OCI-LY1 (cell line): Measurements from ENCODE around the gene SLC5A12.

Experiments
- H2AFZ ChIP-seq: fragments of 200-600 bp; sonication (generic), shearing (Covaris generic); 2 replicates; pipeline ENCODE4 v1.6.0; 2014; ENCODE audit warnings: antibody characterized with exemption, mild to moderate bottlenecking, low read length
- H3F3A ChIP-seq: fragments of 200-600 bp; sonication (generic), shearing (Covaris generic); 2 replicates; pipeline ENCODE4 v1.6.0; 2014; ENCODE audit warnings: mild to moderate bottlenecking, antibody characterized with exemption, low read length, moderate library complexity; ENCODE audit not compliant: insufficient read depth
- H3K27ac ChIP-seq: fragments of 200-600 bp; sonication (generic); 2 replicates; pipeline ENCODE4 v1.5.1; 2014; ENCODE audit warnings: low read length, mixed run types, mild to moderate bottlenecking, low read depth; ENCODE audit not compliant: poor library complexity, severe bottlenecking
- H3K27me3 ChIP-seq: fragments of 200-600 bp; sonication (generic); 2 replicates; pipeline ENCODE4 v1.6.0; 2014; ENCODE audit warnings: antibody characterized with exemption, mild to moderate bottlenecking, low read length, moderate library complexity; ENCODE audit not compliant: insufficient read depth
- H3K36me3 ChIP-seq: fragments of 200-600 bp; sonication (generic); 2 replicates; pipeline ENCODE4 v1.6.1; 2014; ENCODE audit warnings: mild to moderate bottlenecking, antibody characterized with exemption, low read length, moderate library complexity, mixed read lengths; ENCODE audit not compliant: insufficient read depth
- H3K4me1 ChIP-seq: fragments of 200-600 bp; sonication (generic); 2 replicates; pipeline ENCODE4 v1.5.1; 2014; ENCODE audit warnings: mild to moderate bottlenecking, low read length, moderate library complexity; ENCODE audit not compliant: insufficient read depth, severe bottlenecking
- H3K4me2 ChIP-seq: fragments of 200-600 bp; sonication (generic), shearing (Covaris generic); 2 replicates; pipeline ENCODE4 v1.6.1; 2014; ENCODE audit warnings: low read length
- H3K4me3 ChIP-seq: fragments of 200-600 bp; sonication (generic); 2 replicates; pipeline ENCODE4 v1.5.1; 2014; ENCODE audit warnings: low read length, low read depth, mild to moderate bottlenecking, mixed read lengths; ENCODE audit not compliant: poor library complexity, severe bottlenecking
- H3K79me2 ChIP-seq: fragments of 200-600 bp; shearing (Covaris generic); 2 replicates; pipeline ENCODE4 v1.6.1; 2016; ENCODE audit warnings: mixed run types, low read length, mixed read lengths; ENCODE audit not compliant: insufficient read depth
- H3K9ac ChIP-seq: fragments of 200-600 bp; sonication (generic), shearing (Covaris generic); 2 replicates; pipeline ENCODE4 v1.6.1; 2014; ENCODE audit warnings: mild to moderate bottlenecking, low read length, mixed read lengths
- H3K9me2 ChIP-seq: fragments of 200-600 bp; sonication (generic), shearing (Covaris generic); 2 replicates; pipeline ENCODE4 v1.6.1; 2014; ENCODE audit warnings: low read depth, mild to moderate bottlenecking, low read length, mixed read lengths
- H3K9me3 ChIP-seq: fragments of 200-600 bp; shearing (Covaris generic); 2 replicates; pipeline ENCODE4 v1.6.1; 2014; ENCODE audit warnings: low read length, mixed read lengths
- H4K20me1 ChIP-seq: fragments of 200-600 bp; sonication (generic), shearing (Covaris generic); 2 replicates; pipeline ENCODE4 v1.6.0; 2016; ENCODE audit warnings: mild to moderate bottlenecking, low read length; ENCODE audit not compliant: insufficient read depth
- EZH2 ChIP-seq: fragments of 200-600 bp; sonication (generic), shearing (Covaris generic); IDR thresholded peaks from 2 replicates; pipeline ENCODE4 v1.8.0; 2017; ENCODE audit warnings: borderline replicate concordance, mixed run types, mild to moderate bottlenecking, antibody characterized with exemption, low read length, moderate library complexity, mixed read lengths
- TF ChIP-seq, protein P1 (sequence below): fragments of 200-600 bp; sonication (generic), shearing (Covaris generic); IDR thresholded peaks from 2 replicates; pipeline ENCODE4 v1.5.1; 2017; ENCODE audit warnings: mild to moderate bottlenecking, antibody characterized with exemption, low read length, moderate library complexity, mixed read lengths

SLC5A12 gene

DNA sequence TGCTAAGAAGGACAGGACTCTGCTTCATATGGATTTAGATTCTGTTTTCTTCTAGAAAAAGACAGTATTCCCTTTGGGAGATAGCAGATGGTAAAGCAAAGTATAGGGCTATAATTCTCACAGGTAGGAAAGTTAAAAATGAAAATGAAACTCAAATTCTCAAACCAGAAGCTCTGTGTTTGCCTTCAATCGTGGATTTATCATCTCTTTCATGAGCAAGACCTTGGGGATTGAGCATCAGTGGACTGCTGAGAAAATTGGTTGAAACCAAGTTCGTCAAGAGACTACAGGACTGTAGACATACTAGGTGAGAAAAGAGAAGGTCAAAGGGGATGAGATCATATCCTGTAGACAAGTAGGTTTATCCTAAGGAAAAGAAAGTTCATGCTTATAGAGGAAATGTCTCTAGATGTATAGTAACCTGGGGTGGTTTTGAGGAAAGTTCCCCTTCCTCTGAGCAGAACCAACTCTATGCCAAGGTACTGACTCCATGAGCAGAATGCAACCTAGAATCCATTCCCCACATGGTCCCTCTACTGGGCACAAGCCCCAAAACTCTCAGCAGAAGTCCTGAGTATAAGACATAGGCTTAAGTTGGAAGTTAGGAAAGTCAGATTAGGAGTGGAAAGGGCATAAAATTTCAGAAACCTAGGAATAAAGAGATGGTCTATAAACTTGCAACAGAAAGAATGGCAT lies 46.5 kb downstream of the SLC5A12 start:
- H3K9me3 ChIP-seq, result no peaks in the 10 kb centered on the region
- no peaks in the 10 kb centered on the region for H4K20me1 ChIP-seq
- H3K4me2 ChIP-seq, result no peak overlapping the region
- no peaks in the 10 kb centered on the region for H3K27me3 ChIP-seq
- no peak overlapping the region for H3K9ac ChIP-seq
- no peak overlapping the region for H2AFZ ChIP-seq
- H3F3A ChIP-seq, result no peaks in the 10 kb centered on the region
- H3K79me2 ChIP-seq, result no peaks in the 10 kb centered on the region
- no peaks in the 10 kb centered on the region for H3K4me1 ChIP-seq
- TF ChIP-seq, protein P1, sequence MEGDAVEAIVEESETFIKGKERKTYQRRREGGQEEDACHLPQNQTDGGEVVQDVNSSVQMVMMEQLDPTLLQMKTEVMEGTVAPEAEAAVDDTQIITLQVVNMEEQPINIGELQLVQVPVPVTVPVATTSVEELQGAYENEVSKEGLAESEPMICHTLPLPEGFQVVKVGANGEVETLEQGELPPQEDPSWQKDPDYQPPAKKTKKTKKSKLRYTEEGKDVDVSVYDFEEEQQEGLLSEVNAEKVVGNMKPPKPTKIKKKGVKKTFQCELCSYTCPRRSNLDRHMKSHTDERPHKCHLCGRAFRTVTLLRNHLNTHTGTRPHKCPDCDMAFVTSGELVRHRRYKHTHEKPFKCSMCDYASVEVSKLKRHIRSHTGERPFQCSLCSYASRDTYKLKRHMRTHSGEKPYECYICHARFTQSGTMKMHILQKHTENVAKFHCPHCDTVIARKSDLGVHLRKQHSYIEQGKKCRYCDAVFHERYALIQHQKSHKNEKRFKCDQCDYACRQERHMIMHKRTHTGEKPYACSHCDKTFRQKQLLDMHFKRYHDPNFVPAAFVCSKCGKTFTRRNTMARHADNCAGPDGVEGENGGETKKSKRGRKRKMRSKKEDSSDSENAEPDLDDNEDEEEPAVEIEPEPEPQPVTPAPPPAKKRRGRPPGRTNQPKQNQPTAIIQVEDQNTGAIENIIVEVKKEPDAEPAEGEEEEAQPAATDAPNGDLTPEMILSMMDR, result no peak
- no peak for TF ChIP-seq EZH2
- H3K9me2 ChIP-seq, result no peaks in the 10 kb centered on the region
- H3K36me3 ChIP-seq, result no peaks in the 10 kb centered on the region
- H3K27ac ChIP-seq, result no peak overlapping the region
- H3K4me3 ChIP-seq, result no peak overlapping the region

DNA sequence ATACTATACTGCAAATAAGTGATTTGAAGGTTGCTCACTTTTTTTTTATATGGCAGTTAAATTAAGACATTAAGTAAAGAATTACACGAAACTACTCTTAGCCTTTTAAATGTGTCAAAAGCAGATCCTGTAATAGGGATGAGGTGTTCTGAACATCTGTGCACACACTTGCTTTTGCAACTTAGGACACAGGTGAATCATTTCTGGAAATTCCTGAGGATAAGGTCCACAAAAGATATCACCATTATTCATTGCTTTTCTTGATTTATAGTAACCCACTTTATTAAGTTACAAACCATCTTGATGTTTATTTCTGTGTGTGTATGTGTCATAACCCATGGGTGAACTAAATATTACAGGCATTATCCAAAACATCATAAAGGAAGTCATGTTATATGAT lies 55.9 kb downstream of the SLC5A12 start:
- no peak overlapping the region for H3K9ac ChIP-seq
- no peaks in the 10 kb centered on the region for H3K9me2 ChIP-seq
- no peaks in the 10 kb centered on the region for H3K79me2 ChIP-seq
- no peak overlapping the region for H2AFZ ChIP-seq
- H3K9me3 ChIP-seq, result no peaks in the 10 kb centered on the region
- H3K4me3 ChIP-seq, result no peak overlapping the region
- H3K4me1 ChIP-seq, result no peaks in the 10 kb centered on the region
- H3K36me3 ChIP-seq, result no peaks in the 10 kb centered on the region
- no peak overlapping the region for H3K4me2 ChIP-seq
- H4K20me1 ChIP-seq, result no peaks in the 10 kb centered on the region
- TF ChIP-seq, protein P1, result no peak
- H3K27ac ChIP-seq, result no peak overlapping the region
- no peaks in the 10 kb centered on the region for H3F3A ChIP-seq
- no peaks in the 10 kb centered on the region for H3K27me3 ChIP-seq

DNA sequence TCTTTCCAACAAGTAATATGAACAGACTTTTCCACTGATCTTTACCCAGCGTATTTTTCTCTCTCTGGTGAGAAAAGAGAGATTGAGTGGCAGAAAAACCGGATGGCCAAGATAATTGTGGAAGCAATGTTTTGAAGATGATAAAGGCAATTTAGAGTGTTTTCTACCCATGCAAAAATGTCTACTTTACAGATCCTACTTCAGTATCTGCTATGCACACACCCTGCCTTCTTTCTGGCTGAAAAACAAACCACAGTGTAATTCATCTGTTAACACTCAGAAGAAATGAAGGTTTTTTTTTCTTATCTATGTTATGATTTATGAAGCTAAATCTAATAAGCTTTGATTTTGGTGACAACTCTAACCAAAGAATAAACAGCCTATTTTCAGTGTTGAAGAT lies 56.8 kb downstream of the SLC5A12 start:
- no peaks in the 10 kb centered on the region for H3K9me2 ChIP-seq
- no peaks in the 10 kb centered on the region for H3K4me1 ChIP-seq
- H3K27ac ChIP-seq, result no peak overlapping the region
- H3K36me3 ChIP-seq, result no peaks in the 10 kb centered on the region
- no peak overlapping the region for H2AFZ ChIP-seq
- no peaks in the 10 kb centered on the region for H3K9me3 ChIP-seq
- no peaks in the 10 kb centered on the region for H3F3A ChIP-seq
- no peak overlapping the region for H3K4me3 ChIP-seq
- no peaks in the 10 kb centered on the region for H3K27me3 ChIP-seq
- no peak for TF ChIP-seq EZH2
- TF ChIP-seq, protein P1, result no peak
- H3K79me2 ChIP-seq, result no peaks in the 10 kb centered on the region
- no peak overlapping the region for H3K9ac ChIP-seq
- no peaks in the 10 kb centered on the region for H4K20me1 ChIP-seq
- no peak overlapping the region for H3K4me2 ChIP-seq
